Gastroesophageal sphincter (tissue), 3 donors: ENCODE data around the gene PSMC4.

Experiments
- CTCF ChIP-seq, 4 experiments: fragments of 200-600 bp in 2 of 4; fragments of 450-650 bp in 2 of 4; sonication (generic) in 1 of 4; IDR thresholded peaks; one replicate each; pipeline ENCODE4 v1.5.1; 2017 to 2019; ENCODE audit warnings: antibody characterized with exemption in 4 of 4, mild to moderate bottlenecking in 2 of 4, moderate library complexity in 2 of 4
- POLR2AphosphoS5 ChIP-seq: sonication (generic); formaldehyde crosslinking; IDR thresholded peaks from one replicate; pipeline ENCODE4 v1.6.1; 2017; ENCODE audit warnings: antibody characterized with exemption

DNA sequence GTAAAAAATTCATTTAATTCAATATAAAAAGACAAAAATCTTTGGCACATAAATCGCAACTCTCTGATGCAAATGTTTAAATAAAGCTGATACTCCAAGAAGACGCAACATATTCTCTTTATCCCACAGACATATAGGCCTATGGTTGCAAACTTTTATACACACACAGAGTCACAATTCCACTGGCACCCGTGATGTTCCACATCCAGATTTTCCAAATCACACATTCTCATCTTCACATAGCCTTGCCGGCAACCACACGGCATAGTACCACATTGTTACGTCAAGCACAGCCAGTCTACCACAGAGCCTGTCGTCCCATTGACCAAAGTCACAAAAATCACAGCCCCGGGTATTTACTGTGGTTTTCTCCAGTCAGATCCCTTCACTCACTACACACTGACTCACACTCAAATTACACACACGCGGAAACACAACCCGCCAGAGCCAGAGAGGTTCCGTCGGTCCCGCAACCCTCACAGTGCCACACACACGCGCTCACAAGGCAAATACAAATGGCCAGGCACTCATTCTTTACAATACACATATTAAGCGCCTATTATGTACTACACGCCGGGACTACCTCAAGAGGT lies 25.3 kb downstream of the PSMC4 start:
- TF ChIP-seq POLR2AphosphoS5 (no peak), CTCF (IDR thresholded peaks at IDR 0.05) (no peak)
